Astrocyte of the hippocampus (primary cell): Measurements from ENCODE around the gene MMEL1.
"Not testable (repeated sequence)": the region's sequence is repeated elsewhere in the genome, so short reads cannot be mapped to it uniquely, and the experiment has no call there.

Experiments
- DNase-seq: peaks from one replicate; pipeline ENCODE4 v3.0.0; 2011; ENCODE audit warnings: low read depth, low spot score

The MMEL1 gene

DNA sequence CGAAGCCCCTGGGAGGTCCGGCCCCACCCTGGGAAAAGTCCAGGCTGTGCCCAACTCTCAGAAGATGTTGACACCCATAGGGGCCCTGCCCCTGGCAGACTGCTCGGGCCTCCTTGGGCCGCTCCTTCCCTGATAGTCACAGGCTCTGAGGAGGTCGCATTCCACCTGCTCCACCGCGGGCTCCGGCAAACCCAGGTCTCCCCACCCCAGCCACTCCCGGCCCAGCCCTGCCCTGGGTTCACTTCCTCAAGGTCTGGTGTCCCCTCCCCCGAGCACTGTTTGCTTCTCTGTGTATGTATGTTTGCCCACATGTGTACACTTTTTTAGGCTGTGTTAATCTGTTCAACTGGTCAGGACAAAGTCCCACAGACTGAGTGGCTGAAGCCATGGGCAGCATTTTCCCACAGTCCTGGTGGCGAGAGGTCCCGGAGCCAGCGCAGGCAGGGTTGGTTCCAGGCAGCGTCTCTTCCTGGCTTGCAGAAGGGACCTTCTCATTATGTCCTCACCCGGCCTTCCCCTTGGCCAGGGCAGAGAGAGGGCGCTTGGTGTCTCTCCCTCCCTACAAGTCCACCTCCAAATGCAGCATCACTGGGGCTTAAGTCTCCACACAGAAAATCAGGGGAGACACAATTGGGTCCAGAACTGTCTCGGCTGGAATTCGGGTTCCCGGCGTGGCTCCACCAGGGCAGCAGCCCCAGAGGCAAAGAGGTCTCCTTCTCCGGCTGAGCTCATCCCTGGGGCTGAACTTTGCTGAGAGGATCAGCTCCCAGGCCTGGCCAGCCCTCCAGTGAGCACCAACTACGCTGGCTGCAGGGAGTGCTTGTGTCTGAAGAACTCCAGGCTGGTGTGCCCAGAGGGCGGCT lies 56.8 kb downstream of the MMEL1 start:
- DNase-seq = no peak

GRCh38 chr1:2574350-2574749 lies 58.5 kb downstream of the MMEL1 start:
- DNase-seq = no peak

GRCh38 chr1:2573250-2573920 lies 59.4 kb downstream of the MMEL1 start:
- DNase-seq = no peak

GRCh38 chr1:2571348-2571747 lies 61.5 kb downstream of the MMEL1 start:
- no peak for DNase-seq

DNA sequence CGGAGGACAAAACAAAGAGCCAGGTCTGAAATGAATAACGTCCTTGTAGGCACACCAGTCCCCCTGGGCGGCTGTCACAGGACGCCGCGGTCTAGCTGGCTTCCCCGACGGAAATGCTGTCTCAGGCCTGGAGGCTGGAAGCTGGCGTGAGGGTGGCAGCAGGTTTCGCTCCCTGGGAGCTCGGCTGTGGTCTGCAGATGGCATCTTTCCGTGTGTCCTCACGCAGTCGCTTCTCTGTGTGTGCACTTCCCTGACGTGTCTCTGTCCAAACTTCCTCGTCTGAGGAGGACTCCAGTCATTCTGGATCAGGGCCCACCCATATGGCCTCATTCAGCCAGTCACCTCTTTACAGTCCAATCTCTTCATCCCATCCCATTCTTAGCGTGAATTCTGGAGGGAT lies 62.5 kb downstream of the MMEL1 start:
- no peak for DNase-seq

DNA sequence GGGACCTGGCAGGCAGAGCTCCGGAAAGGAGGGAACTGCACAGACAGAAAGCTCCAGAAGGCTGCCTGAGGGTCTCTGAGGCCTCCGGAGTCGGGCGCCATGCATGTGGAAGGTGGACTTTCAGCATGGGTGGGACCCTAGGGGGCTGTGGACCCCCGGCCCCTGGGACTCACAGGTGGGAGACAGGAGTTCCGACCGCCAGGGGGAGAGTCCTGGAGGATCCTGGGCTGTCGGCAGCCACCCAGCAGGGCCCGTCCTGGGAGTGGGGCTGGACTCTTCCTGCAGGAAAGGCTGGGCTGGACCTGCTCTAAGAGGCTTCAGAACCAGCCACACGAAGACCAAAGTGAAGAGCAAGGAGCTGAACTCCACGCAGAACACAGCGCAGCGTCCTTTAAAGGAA lies 63.1 kb downstream of the MMEL1 start:
- DNase-seq = not testable (repeated sequence)

DNA sequence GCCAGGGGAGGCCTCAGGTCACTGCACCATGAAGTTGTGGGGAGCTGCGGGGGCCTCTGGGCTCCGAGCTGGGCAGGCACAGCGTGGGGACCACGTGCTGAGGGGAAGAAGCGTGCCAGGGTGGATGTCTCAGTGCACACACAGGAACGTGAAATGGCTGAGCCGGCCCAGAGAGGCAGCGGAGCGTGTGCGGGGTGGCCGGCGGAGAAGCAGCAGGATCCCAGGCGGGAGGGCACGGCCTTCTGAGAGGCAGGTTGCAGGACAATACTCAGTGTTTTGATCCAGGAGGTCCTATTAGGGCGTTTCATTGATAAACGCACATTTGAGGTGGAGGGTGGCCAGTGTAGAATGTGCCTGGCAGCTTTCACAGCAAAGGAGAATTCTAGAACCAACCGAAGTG lies 63.8 kb downstream of the MMEL1 start:
- no peak for DNase-seq

GRCh38 chr1:2568187-2568816 lies 64.5 kb downstream of the MMEL1 start:
- DNase-seq = not testable (repeated sequence)

- no peak for DNase-seq
Measured at GRCh38 chr1:2567083-2567679, 65.6 kb downstream of the MMEL1 start.

GRCh38 chr1:2566101-2567045 lies 66.4 kb downstream of the MMEL1 start:
- DNase-seq = peak; percentile 75

DNA sequence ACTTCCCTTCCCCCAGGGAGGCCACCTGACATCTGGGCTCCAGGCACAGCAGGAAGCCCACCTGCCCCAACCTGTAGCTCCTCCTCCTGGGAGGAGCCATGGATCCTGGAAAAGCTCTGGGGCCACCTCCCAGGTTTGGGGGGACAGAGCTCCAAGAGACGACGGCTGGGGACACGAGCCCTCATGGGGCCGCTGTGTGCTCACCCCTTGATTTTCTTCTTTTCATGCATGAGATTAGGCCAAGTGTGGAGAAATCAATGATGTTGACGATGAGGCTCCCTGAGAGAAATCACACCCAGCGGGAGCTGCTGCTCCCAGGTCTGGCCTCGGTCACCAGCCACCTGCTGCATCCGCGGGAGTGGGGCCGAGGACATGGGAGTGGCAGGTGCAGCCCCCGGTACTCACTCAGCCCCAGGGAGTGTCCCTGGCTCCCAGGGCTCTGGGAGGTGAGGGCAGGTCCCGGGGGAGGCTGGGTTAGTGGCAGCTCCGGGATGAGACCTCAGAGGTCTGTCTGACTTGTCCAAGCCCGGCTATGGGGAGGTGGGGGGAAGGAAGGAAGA lies 67.9 kb downstream of the MMEL1 start:
- DNase-seq = no peak

GRCh38 chr1:2564006-2564814 lies 68.6 kb downstream of the MMEL1 start:
- no peak for DNase-seq

DNA sequence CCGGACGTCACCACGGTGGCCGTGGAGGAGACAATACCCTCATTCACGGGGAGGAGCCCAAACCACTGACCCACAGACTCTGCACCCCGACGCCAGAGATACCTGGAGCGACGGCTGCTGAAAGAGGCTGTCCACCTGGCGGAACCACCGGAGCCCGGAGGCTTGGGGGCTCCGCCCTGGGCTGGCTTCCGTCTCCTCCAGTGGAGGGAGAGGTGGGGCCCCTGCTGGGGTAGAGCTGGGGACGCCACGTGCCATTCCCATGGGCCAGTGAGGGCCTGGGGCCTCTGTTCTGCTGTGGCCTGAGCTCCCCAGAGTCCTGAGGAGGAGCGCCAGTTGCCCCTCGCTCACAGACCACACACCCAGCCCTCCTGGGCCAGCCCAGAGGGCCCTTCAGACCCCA lies 69.6 kb downstream of the MMEL1 start:
- no peak for DNase-seq

DNA sequence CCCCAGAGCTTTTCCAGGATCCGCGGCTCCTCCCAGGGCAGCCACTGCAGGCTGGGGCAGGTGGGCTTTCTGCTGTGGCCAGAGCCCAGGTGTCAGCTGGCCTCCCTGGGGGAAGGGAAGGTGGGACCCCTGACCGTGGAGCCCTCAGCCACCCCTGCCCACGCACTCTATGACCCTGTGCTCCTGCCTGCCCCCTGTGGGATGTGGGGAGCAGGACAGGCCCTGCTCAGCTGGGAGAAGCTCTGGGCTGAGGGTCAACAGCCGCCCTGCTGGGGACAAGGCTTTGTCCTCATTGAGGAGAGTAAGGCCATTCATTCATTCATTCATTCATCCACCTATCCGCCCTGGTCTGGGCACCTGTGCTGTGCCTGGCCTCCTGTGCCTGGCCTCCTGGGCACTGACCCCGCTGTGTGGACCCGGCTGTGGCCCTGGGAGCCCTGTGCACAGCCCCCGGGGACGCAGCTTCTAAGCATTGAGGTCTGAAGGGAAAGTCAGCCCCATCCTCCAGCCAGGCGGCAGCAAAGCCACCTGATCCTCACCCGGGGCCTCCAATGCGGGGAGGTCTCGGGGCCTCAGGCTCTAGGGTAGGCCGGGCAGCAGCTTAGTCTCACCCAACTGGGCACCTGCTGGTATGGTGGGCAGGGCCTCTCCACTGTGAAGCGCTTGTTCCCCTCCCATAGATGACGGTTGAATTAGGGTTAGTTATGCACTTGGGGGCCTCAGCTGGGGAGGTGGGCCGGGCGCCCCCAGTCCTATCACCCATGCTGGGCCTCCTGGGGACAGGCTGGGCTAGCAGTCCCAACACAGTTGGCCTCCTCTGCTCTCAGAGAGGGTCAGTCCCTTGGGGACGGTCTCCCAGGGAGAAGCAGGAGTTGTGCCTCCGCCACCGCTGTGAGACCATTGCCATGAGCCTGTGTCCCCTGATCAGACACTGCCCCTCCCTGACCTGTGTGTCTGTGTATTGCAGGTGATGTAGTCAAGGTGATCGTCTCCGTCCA lies 70.6 kb downstream of the MMEL1 start:
- DNase-seq = no peak

- no peak for DNase-seq
Measured at GRCh38 chr1:2561446-2561845, 71.4 kb downstream of the MMEL1 start.

DNA sequence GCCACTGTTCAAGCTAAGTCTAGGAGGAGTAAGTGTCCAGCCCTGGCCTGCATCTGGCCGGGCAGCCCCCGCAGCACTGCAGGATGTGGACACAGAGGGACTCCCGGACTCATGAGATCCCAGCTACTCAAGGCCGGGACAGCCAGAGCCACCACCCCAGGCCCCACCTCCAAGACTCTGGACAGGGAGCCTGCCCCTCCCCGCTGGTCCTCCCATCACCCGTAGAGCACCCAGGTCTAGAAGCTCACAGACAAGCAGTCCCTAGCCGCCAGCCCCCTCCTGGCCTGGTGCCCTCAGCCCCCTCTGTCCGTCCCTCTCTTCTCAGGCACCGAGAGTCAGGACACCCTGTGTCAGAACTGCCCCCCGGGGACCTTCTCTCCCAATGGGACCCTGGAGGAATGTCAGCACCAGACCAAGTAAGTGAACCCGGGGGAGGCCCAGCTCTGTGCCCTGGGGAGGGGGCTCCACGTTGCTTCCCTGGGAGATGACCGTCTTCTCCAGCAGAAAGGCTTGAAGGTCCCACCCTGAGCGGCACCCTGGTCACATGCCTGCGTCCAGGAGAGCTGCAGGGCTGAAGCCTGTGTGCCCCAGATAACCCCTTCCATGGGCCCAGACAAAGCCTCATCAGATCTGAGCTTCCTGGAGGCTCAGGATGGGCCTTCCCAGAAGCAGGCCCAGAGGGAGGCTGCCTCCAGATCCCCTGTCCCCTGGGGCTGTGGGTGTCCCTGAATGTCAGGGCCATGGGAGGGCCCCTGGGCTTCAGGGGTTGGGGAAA lies 72.3 kb downstream of the MMEL1 start:
- no peak for DNase-seq

DNA sequence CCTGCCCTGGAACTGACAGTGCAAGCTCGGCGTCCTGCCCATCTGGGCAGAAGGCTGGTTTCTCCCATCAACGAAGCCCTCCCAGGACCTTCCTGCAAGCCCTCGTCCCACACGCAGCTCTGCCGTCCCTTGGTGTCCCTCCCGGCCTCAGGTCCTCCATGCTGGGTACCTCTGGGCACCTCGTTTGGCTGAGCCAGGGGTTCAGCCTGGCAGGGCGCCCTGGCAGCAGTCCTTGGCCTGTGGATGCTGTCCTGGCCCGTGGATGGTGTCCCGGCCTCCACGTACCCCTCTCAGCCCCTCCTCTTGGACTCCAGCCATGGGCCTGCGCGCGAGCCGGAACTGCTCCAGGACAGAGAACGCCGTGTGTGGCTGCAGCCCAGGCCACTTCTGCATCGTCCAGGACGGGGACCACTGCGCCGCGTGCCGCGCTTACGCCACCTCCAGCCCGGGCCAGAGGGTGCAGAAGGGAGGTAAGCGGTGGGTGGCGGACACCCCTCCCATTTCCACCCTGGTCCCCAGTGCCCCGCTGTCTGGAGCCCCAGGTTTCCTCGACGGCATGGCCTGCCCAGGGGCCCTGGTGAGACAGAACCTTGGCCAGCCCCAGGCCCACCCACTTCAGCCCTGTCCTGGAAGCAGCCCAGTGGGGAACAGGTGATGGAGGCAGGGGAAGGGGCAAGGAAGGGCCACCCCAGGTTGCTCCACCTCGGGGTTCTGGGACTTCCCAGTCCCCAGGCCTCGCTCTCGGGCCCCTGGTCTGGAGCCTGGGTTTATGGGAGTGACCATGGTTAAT lies 73.1 kb downstream of the MMEL1 start:
- no peak for DNase-seq
